Posterior vena cava (tissue), 2 donors: ENCODE data around the gene RABGAP1L. TPM values are rescaled to one million over a fixed set of nuclear protein-coding genes. Genes with fewer than 3 reads are reported as not detected.

Source experiments
- DNase-seq: peaks from one replicate; pipeline ENCODE4 v3.0.0-alpha.2; 2020; ENCODE audit warnings: low spot score
- intact Hi-C, 2 donors: fragments of 100-400 bp; cut with DNase I; formaldehyde crosslinking; loops; one replicate each; pipeline versions ENCODE4 v1.14.1 to v1.14.2; 2022 to 2023
- total RNA-seq, 2 donors: library from RNA; stranded (reverse); fragmentation: NEBNext Ultra II Directional; extraction: Animal tissue kit (Norgen Biotek cat#: 25700); gene quantifications; one replicate each; pipeline ENCODE4 v1.2.1, GENCODE V29; 2021
- donor health status: DM: yes; HTN: yes; CAD: no.
- donor health status: DM: yes; HTN: yes; CAD: no.

The RABGAP1L gene
- total RNA-seq, 2 donors from 2014 or later = 32.9 to 41.4 TPM

- intact Hi-C loops = no loop called here
Measured at GRCh38 chr1:174898102-174898797, 738.9 kb downstream of the RABGAP1L start.

DNA sequence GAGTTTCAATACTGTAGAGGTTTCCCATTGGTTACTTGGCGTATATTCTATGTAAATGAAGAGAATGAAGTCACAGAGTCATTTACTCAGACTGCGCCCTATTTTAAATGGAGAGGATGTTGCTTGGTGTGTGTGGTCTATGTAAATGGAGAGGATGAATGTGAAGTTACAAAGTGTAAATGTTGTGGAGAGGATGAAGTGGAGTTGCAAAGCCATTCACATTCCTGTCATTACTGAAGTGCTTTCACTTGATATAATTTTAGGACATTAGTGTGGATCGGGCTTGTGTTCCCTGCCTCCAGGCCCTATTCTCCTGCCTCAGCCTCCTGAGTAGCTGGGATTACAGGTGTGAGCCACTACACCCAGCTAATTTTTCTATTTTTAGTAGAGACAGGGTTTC, 741.0 kb downstream of the RABGAP1L start:
- intact Hi-C loops = no loop called here
- DNase-seq = no peak

More at GRCh38 chr1:174898102-174898797, 738.9 kb downstream of the RABGAP1L start:
- no peak for DNase-seq

GRCh38 chr1:174902531-174903099, 743.3 kb downstream of the RABGAP1L start:
- no peak for DNase-seq
- intact Hi-C loops = no loop called here

DNA sequence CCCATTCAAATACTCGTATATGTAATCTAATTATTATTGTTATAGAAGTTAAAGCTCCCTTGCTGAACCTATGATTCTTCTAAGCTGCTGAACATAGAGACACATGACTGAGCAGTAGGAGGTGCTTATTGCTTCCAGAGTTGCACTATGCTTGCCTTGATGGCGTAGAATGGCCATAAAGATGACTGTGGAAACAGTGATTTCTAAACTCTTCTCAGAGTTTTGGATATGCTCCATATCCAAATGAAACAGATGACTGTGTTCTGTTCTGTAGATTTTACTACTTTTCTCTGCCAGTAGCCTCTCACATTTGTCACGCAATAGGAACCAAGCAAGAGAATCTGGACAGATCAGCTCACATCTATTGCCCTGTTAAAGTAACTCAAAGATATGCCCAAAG, 752.3 kb downstream of the RABGAP1L start:
- intact Hi-C loops = no loop called here
- no peak for DNase-seq

GRCh38 chr1:174912264-174912663, 752.9 kb downstream of the RABGAP1L start:
- no peak for DNase-seq
- intact Hi-C loops = no loop called here

GRCh38 chr1:174913225-174913903, 754.0 kb downstream of the RABGAP1L start:
- DNase-seq = no peak
- intact Hi-C loops = no loop called here

DNA sequence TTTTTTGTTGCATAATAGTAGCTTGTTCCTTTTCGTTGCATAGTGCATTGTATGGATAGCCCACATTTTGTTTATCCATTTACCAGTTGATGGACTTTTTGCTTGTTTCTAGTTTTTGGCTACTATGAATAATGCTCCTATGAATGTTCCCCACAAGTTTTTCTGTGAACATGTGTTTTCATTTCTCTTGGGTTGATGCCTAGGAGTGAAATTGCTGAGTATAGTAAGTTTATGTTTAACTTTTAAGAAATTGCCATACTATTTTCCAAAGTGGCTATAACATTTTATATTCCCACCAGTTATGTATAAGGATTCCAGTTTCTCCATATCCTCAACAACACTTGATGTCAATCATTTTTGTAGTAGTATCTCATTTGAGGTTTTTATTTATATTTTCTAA, 755.7 kb downstream of the RABGAP1L start:
- intact Hi-C loops = no loop called here
- no peak for DNase-seq

- DNase-seq = no peak
- intact Hi-C loops = no loop called here
Measured at GRCh38 chr1:174916846-174917245, 757.5 kb downstream of the RABGAP1L start.

- intact Hi-C loops = no loop called here
Measured at GRCh38 chr1:174920093-174920492, 760.8 kb downstream of the RABGAP1L start.

DNA sequence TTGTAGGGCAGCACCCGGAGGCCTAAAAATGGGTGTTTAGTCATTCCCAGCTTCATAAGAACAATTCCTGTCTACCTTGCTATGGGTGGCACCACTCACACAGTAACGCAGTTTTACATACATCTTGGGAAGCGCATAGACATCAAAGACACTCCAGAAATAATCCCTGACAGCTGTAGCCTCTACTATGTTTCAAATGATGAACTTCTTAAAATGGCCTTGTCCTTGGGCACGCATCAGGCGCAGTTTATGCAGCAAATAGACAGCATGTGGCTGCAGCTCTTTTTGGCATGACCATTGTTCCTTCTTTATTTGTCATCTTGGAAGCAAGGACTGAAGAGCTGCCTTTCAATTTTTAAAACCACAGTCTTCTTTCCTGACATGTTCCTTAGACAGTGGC, 762.8 kb downstream of the RABGAP1L start:
- no peak for DNase-seq
- intact Hi-C loops = no loop called here

More at GRCh38 chr1:174920093-174920492, 760.8 kb downstream of the RABGAP1L start:
- DNase-seq = no peak

- intact Hi-C loops = no loop called here
- DNase-seq = no peak
Measured at GRCh38 chr1:174923820-174924219, 764.5 kb downstream of the RABGAP1L start.

GRCh38 chr1:174928541-174928940, 769.2 kb downstream of the RABGAP1L start:
- intact Hi-C loops = no loop called here
- no peak for DNase-seq

DNA sequence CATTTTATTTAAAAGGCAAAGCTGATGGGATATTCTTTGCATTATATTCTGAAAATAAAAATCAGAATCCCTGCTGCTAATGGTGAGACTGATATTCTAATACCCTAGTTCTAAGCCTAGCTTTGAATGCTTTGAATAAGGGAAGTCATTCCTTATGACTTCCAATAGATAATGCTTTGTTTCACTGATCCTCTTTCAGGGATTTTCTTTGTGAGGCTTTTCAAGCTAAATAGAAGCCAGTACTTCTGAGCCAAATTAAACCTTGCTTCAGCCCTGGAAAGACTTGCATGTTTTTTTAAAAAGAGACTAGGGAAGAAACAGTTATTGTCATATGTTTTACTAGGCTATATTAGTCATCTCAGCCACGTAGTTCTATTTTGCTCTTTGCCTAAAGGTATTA, 771.9 kb downstream of the RABGAP1L start:
- intact Hi-C loops = no loop called here
- DNase-seq = no peak

DNA sequence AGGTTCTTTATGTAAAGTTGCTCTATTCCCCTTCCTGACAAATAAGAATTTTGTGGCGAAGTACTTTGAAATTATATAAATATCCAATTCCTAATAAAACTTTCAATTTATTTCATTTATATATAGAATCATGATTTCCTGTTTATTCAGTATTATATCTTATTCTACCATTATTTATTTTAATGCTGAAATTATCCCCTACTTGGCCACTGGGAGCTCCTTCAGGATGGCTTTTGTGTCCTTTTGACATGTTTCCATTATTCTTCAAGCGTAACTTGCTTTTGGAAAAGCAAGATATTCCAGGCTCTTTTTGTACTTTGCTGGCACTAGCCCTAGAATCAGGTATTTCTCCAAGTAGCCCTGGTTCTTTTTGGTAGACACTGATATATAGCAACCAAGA, 773.3 kb downstream of the RABGAP1L start:
- intact Hi-C loops = no loop called here
- DNase-seq = no peak

DNA sequence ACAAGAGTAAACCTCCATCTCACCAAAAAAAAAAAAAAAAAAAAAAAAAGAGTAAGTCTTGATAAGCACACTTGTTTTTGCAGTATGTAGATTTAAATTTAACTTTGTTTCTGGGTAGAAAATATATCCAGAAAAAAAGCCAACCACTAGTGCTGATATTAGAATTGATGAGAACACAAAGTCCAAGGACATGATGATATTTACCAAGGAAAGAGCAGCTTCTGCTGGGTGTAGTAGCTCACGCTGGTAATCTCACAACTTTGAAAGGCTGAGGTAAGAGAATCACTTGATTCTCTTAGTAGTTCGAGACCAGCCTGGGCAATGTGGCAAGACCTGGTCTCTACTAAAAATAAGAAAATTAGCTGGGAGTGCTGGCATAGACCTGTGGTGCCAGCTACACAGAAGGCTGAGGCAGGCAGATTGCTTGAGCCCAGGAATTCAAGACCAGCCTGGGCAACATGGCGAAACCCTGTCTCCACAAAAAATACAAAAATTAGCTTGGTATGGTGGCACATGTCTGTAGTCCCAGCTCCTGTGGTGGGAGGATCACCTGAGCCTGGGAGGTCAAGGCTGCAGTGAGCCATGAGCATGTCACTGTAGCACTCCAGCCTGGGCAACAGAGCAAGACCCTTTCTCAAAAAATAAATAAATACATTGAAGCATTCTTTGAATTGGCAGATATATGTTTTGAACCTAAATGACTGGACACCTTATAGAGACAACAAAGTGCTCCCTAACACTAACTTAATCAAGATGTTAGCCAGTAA, 776.8 kb downstream of the RABGAP1L start:
- intact Hi-C loops = no loop called here
- DNase-seq = no peak

GRCh38 chr1:174938281-174939007, 779.1 kb downstream of the RABGAP1L start:
- no peak for DNase-seq
- intact Hi-C loops = no loop called here

DNA sequence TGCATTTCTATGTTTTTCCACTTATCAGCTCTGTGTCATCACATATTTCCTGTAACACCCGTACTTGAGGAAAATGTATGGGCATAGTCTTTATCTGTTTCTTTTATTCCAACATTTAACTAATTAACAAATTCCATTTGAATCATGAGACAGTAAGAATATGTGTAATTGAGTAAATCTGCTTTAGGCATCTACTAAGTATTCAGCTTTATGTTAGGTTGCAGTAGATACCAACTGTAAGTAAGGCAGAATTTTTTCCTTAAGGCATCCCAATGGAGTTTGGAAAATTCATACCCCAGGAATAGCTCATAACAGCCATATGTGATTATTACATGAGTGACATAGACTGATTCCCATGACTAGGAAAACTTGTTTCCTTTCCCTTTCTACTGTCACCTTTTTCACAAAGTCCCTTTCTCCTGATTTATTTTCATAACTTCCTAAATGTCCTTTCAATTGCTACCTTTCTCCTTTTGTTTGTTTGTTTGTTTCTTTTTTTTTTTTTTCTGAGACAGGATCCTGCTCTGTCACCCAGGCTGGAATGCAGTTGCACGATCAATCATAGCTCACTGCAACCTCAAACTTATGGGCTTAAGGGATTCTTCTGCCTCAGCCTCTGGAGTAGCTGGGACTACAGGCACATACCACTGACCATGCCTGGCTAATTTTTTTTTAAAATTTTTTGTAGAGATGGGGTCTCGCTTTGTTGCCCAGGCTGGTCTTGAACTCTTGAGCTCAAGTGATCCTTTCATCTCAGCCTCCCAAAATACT, 780.6 kb downstream of the RABGAP1L start:
- intact Hi-C loops = no loop called here
- no peak for DNase-seq

DNA sequence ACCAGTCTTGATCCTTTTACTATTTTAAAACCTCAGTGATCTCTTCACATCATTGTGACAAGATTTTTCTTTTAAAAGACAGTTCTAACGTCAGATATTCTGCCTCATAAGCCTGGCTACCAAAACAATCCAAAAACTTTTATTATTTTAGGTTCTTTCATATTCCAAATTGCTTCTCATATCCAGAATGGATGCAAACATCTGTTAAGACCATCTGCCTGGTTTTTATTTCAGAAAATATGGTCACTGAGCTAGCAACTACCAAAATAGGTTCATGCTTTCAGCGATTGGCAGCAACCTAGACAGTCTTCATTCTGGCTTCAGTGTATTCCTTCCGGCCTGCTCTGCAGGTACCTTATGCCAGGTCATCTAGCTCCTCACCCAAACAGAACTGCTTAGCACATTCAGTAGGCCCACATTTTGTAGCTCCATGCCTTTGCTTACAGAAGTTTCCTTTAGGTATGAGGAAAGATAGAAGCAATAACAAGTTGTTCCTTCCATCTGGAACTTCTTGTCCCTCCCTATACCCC, 781.4 kb downstream of the RABGAP1L start:
- intact Hi-C loops = no loop called here
- DNase-seq = no peak
